Stimulated activated CD4-positive, alpha-beta T cell treated with anti-CD3 and anti-CD28 coated beads, Interleukin-12 subunit alpha, Interleukin-12 subunit beta, amount 100 ng/mL, for 48 hours (primary cell): ENCODE measurements around the gene BPTF.
A peak's percentile ranks its signal among the peaks of the same experiment; 100 is the strongest.
"Not testable (repeated sequence)": the region's sequence is repeated elsewhere in the genome, so short reads cannot be mapped to it uniquely, and the experiment has no call there.

Experiments
- DNase-seq, 3 donors: peaks; one replicate each; pipeline ENCODE4 v3.0.0-alpha.2; 2020; ENCODE audit warnings: low read depth in 2 of 3, low spot score in 1 of 3

Gene BPTF, protein sequence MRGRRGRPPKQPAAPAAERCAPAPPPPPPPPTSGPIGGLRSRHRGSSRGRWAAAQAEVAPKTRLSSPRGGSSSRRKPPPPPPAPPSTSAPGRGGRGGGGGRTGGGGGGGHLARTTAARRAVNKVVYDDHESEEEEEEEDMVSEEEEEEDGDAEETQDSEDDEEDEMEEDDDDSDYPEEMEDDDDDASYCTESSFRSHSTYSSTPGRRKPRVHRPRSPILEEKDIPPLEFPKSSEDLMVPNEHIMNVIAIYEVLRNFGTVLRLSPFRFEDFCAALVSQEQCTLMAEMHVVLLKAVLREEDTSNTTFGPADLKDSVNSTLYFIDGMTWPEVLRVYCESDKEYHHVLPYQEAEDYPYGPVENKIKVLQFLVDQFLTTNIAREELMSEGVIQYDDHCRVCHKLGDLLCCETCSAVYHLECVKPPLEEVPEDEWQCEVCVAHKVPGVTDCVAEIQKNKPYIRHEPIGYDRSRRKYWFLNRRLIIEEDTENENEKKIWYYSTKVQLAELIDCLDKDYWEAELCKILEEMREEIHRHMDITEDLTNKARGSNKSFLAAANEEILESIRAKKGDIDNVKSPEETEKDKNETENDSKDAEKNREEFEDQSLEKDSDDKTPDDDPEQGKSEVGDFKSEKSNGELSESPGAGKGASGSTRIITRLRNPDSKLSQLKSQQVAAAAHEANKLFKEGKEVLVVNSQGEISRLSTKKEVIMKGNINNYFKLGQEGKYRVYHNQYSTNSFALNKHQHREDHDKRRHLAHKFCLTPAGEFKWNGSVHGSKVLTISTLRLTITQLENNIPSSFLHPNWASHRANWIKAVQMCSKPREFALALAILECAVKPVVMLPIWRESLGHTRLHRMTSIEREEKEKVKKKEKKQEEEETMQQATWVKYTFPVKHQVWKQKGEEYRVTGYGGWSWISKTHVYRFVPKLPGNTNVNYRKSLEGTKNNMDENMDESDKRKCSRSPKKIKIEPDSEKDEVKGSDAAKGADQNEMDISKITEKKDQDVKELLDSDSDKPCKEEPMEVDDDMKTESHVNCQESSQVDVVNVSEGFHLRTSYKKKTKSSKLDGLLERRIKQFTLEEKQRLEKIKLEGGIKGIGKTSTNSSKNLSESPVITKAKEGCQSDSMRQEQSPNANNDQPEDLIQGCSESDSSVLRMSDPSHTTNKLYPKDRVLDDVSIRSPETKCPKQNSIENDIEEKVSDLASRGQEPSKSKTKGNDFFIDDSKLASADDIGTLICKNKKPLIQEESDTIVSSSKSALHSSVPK (N-terminal part only)

DNA sequence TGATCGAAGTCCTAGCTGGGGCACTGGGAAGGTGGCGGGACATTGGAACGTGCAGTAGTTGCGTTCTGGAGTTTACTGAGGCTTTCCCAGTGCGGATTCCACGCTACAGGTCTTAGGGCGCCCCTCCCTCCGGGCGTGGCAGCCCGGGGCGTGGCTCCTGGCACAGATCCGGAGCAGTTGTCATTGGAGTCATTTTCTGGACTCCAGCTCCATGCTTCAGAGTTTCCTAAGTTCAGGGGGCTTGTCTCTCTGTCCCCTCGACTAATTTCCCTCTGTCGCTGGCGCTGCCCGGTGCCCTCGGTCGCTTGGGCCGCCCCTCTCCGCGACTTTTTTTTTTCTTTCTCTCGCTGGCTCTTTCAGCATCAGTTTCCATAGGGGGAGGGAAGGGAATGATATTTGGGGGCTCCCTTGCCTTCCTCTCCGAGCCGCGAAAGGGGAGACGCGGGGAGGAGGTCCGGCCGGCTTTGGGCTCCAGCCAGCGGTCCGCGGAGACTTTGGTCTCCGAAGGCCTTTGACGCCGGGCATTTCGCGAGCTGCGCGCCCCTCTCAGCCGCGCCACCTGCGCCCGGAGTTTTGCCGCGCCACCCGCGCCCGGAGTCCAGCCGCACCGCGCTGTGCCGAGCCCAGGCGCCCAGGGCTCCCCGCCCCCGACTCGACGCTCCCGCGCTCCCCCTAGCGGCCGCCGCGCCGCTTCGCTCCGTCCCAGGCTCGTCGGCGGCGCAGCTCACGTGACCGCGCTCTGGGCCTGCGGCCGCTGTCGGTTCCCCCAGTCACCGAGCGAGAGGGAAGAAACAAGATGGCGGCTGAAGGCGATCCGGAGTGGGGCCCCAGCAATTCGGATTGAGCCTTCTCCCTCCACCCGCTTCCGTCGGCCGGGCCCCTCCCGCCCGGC is at the start of gene BPTF:
Gene BPTF, plus strand, starts transcription at position 769 of the 892 bp plus-strand sequence. CDS start 222 bp downstream, outside the sequence.
- DNase-seq = peak; percentile 84 to 87 (median 85)

- peak in 2 of 3 donors; percentile 13 to 20 for DNase-seq
Observed at GRCh38 chr17:67779098-67779672, 46.1 kb upstream of the BPTF start.

GRCh38 chr17:67784364-67785121 is 40.8 kb upstream of the BPTF start:
- DNase-seq = no peak

- no peak for DNase-seq
Observed at GRCh38 chr17:67785122-67785477, 40.2 kb upstream of the BPTF start.

DNA sequence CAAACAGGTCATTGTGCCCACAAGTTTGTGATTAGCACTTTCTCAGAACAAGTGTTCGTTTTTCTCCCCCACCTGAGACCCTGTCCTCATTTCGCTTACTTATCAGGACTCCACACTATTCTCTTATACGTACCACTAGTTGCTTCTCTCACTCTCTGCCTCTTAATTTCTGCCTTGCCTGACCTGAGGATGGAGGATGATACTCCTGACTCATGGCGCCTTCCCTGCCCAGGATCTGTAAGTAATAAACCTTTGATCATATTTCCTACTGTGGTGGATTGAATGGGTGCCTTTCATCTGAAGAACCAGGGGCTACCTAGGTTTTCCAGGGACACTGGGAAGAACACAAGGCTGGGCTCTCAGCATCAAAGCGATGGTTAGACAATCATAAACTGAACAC is 39.8 kb upstream of the BPTF start:
- no peak for DNase-seq

DNA sequence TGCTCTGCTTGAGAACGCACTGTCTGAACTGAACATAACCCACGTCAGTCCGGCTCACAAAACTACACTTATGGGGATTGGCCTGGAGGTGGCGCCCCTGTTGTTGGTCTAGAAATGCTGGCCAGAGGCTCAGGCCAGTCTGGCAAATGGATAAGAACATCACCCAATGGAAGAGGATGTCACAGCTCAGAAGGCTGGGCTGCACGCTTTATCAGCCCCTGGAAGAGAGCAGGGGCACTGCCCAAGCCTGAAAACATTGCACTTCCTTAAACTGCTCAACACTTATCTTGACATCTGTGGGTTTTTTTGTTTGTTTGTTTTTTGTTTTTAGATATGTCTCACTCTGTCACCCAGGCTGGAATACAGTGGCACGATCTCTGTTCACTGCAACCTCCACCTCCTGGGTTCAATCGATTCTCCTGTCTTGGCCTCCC is 24.8 kb upstream of the BPTF start:
- DNase-seq = peak; percentile 38 to 44 (median 41)

- no peak for DNase-seq
Observed at GRCh38 chr17:67801626-67802175, 23.6 kb upstream of the BPTF start.

DNA sequence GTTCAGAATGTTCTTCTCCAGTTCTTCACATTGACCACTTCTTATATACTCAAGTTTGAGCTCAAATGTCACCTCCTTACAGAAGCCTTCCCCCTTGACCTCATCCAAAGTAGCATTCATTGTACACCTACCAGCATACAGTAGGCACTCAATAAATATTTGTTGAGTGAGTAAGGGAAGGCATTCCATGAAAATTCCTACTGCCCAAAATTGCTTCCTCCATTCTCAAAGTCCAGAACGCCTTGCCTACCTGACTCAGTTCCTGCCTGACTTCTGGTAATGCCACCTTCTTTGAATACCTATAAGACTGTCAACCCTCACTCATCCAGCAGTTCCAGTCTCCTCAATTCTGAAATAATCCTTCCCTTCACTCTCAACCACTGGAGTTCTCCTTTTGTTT is 14.8 kb upstream of the BPTF start:
- no peak for DNase-seq

GRCh38 chr17:67812380-67812779 is 12.9 kb upstream of the BPTF start:
- DNase-seq = not testable (repeated sequence)

- DNase-seq = no peak
Observed at GRCh38 chr17:67813803-67814180, 11.5 kb upstream of the BPTF start.

DNA sequence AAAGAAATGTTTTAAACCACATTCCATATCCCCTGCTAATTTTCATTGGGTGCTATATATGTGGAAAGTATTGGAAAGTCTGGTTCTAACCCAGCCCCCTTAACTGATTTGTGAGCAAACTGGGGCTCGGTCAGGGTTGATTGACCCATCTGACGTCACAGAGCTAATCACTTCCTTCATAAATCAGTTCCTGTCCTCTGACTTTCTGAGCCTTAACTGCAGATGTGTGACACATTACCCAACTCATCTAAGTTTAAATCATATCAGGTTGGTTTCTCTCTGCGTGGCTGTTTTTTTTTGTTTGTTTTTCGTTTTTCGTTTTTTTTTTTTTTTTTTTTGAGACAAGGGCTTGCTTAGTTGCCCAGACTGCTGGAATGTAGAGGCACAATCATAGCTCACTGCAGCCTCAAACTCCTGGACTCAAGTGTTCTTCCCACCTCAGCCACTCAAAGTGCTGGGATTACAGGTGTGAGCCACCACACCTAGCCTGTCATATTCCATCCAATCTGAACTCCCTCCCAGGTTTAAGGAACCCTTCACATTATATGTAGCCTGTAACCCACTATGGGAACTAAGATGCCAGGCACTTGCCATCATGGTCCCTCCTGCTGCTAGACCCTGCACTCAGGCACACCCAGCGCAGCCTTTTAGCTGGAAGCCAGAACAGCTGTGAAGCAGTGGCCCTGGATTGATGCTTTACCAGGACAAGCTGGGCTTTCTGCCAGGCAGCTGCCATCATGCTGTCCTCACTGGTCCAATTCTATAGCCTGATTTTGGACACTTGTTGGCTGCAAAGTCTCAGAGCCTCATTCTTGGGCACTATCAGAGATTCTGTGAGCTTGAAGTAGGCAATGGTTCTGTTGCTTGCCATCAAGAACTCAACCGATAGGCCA is 6.9 kb upstream of the BPTF start:
- no peak for DNase-seq

GRCh38 chr17:67819722-67820121 is 5.6 kb upstream of the BPTF start:
- DNase-seq = no peak

DNA sequence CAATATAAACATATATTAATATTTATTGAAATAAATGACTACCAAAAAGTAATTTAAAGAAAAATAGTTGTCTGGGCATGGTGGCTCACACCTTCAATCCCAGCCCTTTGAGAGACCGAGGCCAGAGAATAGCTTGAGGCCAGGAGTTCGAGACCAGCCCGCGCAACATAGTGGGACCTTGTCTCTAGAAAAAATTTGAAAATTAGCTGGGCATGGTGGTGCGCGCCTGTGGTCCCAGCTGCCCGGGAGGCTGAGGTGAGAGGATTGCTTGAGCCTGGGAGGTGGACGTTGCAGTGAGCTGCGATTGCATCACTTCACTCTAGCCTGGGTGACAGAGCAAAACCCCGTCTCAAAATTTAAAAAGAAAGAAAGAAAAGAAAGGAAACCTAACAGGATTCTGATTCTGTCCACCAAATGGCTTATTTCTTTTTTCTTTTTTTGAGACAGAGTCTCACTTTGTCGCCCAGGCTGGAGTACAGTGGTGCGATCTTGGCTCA is 3.4 kb upstream of the BPTF start:
- no peak for DNase-seq

DNA sequence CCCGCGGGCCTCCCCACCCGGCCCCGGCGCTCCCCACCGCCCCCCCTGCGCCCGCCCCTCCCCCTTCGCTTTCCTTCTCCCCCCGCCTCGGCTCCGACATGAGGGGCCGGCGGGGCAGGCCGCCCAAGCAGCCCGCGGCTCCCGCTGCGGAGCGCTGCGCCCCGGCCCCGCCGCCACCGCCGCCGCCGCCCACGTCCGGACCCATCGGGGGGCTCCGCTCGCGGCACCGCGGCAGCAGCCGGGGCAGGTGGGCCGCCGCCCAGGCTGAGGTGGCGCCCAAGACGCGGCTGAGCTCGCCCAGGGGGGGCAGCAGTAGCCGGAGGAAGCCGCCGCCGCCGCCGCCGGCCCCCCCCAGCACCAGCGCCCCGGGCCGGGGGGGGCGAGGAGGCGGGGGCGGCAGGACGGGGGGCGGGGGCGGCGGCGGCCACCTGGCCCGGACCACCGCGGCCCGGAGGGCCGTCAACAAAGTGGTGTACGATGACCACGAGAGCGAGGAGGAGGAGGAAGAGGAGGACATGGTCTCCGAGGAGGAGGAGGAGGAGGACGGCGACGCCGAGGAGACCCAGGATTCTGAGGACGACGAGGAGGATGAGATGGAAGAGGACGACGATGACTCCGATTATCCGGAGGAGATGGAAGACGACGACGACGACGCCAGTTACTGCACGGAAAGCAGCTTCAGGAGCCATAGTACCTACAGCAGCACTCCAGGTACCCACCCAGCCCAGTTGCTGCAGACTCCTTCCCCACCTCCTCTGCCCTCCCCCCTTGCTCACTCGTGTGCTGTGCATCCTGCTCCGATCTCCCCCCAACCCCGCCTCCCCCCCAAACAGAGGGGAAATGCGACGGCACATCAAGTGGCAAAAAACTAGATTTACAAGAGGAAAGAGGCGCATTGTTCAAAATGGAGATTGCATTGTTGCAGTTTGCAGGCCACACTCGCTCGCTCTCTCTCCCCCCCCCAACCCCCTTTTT is 611 bp downstream of the BPTF start:
- DNase-seq = peak; percentile 10 to 34 (median 26)

- DNase-seq = peak; percentile 12 to 41 (median 38)
Observed at GRCh38 chr17:67829331-67829730, 4.0 kb downstream of the BPTF start.

GRCh38 chr17:67830440-67830839 is 5.1 kb downstream of the BPTF start:
- no peak for DNase-seq

- DNase-seq = no peak
Observed at GRCh38 chr17:67831268-67831667, 6.0 kb downstream of the BPTF start.
